Hepatocyte (in vitro differentiated cells): ENCODE measurements around the gene AP5Z1. TPM values are rescaled to one million over a fixed set of nuclear protein-coding genes. Genes with fewer than 3 reads are reported as not detected.

ENCODE experiments used
- DNase-seq: peaks from one replicate; pipeline ENCODE4 v3.0.0-alpha.2; 2016; ENCODE audit warnings: low spot score
- H2AFZ ChIP-seq: fragments of 200-600 bp; sonication (generic); 2 replicates; pipeline ENCODE4 v1.6.0; 2016; ENCODE audit warnings: antibody characterized with exemption, mild to moderate bottlenecking
- H3K27ac ChIP-seq: fragments of 200-600 bp; sonication (generic); 2 replicates; pipeline ENCODE4 v1.5.1; 2016; ENCODE audit warnings: mild to moderate bottlenecking
- H3K27me3 ChIP-seq: fragments of 200-600 bp; sonication (generic); 2 replicates; pipeline ENCODE4 v1.6.1; 2016
- H3K36me3 ChIP-seq: fragments of 200-600 bp; sonication (generic); replicated peaks from 2 replicates; pipeline ENCODE4 v1.5.1; 2016; ENCODE audit warnings: low read depth; ENCODE audit not compliant: insufficient read depth
- H3K4me1 ChIP-seq: fragments of 200-600 bp; sonication (generic); 2 replicates; pipeline ENCODE4 v1.5.1; 2016; ENCODE audit warnings: mild to moderate bottlenecking, moderate library complexity; ENCODE audit not compliant: insufficient read depth
- H3K4me2 ChIP-seq: fragments of 200-600 bp; sonication (generic); 2 replicates; pipeline ENCODE4 v1.6.0; 2016
- H3K4me3 ChIP-seq: fragments of 200-600 bp; sonication (generic); 2 replicates; pipeline ENCODE4 v1.5.1; 2016; ENCODE audit warnings: mild to moderate bottlenecking
- H3K79me2 ChIP-seq: fragments of 200-600 bp; sonication (generic); 2 replicates; pipeline ENCODE4 v1.6.0; 2017; ENCODE audit warnings: mild to moderate bottlenecking
- H3K9me2 ChIP-seq: fragments of 200-600 bp; sonication (generic); replicated peaks from 2 replicates; pipeline ENCODE4 v1.6.0; 2017; ENCODE audit warnings: mild to moderate bottlenecking; ENCODE audit not compliant: insufficient read depth
- H3K9me3 ChIP-seq: fragments of 200-600 bp; sonication (generic); 2 replicates; pipeline ENCODE4 v1.5.1; 2016; ENCODE audit warnings: low read depth, mild to moderate bottlenecking
- H4K20me1 ChIP-seq: fragments of 200-600 bp; sonication (generic); 2 replicates; pipeline ENCODE4 v1.6.0; 2016; ENCODE audit warnings: mild to moderate bottlenecking; ENCODE audit not compliant: insufficient read depth, poor library complexity, severe bottlenecking
- EZH2 ChIP-seq: fragments of 200-600 bp; sonication (generic); IDR thresholded peaks from 2 replicates; pipeline ENCODE4 v1.6.1; 2016; ENCODE audit warnings: antibody characterized with exemption, mild to moderate bottlenecking, borderline replicate concordance
- EZH2phosphoT487 ChIP-seq: fragments of 200-600 bp; sonication (generic); IDR thresholded peaks from one replicate; pipeline ENCODE4 v1.6.1; 2018; ENCODE audit warnings: antibody characterized with exemption, mild to moderate bottlenecking, low read depth, moderate library complexity; ENCODE audit not compliant: unreplicated experiment, severe bottlenecking
- WGBS: methylation state at CpG from one replicate; pipeline ENCODE4 v1.1.6; 2016; ENCODE audit warnings: low lambda C conversion rate; ENCODE audit errors: missing lambda C conversion rate; 5-methylcytosine and 5-hydroxymethylcytosine counted together
- polyA plus RNA-seq: library from polyadenylated mRNA; unstranded; fragments of >200 nt; fragmentation: Nextera tagmentation; extraction: Ambion mirVana; gene quantifications from 2 replicates; pipeline ENCODE4 v1.2.1, GENCODE V29; 2016
- total RNA-seq: library from RNA; depleted of rRNA; stranded (reverse); fragments of >200 nt; gene quantifications from 2 replicates; pipeline ENCODE4 v1.2.3, GENCODE V29; 2014
- TF ChIP-seq, protein P1 (sequence below): fragments of 200-600 bp; sonication (generic); IDR thresholded peaks from 2 replicates; pipeline ENCODE4 v1.5.1; 2016; ENCODE audit warnings: antibody characterized with exemption, mild to moderate bottlenecking; ENCODE audit not compliant: poor library complexity

The AP5Z1 gene
- total and polyA plus RNA-seq, 2 experiments from 2014 or later: 33.9 to 60.3 TPM

DNA sequence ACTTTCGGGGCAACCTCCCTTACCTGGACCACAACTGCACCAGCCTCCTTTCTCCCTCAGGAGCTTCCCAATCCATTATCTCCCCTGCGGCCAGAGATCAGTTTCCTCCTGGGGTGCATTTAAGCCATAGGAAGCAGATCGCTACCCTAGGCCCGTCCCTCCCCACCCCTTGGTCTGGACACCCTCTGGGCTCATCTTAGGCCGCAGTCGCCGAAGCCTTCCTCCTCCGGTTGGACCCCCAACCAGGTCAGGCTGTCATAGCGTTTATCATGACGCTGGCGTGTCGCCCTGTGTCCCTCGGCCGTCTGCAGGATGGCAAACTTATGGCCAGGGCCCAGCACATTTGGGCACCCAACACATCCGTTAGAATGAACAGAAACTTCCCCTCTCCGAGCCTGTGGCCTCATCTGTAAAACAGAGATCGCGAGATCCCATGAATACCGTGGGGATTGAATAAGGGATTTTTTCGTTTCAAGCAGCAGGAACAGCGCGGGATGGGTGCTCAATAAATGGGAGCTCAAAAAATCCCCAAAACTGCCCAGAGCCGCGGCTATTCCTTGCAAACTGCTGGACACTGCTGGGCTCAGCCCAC, 669 bp upstream of the AP5Z1 start:
- peak overlapping the region; percentile 85 for H2AFZ ChIP-seq
- peaks cover 39% of the 10 kb centered on the region for H3K79me2 ChIP-seq
- no peaks in the 10 kb centered on the region for H3K36me3 ChIP-seq
- WGBS: 46% methylated on average over 24 of the region's 24 CpGs
- H3K4me3 ChIP-seq: peak overlapping the region; percentile 83
- TF ChIP-seq, protein P1, sequence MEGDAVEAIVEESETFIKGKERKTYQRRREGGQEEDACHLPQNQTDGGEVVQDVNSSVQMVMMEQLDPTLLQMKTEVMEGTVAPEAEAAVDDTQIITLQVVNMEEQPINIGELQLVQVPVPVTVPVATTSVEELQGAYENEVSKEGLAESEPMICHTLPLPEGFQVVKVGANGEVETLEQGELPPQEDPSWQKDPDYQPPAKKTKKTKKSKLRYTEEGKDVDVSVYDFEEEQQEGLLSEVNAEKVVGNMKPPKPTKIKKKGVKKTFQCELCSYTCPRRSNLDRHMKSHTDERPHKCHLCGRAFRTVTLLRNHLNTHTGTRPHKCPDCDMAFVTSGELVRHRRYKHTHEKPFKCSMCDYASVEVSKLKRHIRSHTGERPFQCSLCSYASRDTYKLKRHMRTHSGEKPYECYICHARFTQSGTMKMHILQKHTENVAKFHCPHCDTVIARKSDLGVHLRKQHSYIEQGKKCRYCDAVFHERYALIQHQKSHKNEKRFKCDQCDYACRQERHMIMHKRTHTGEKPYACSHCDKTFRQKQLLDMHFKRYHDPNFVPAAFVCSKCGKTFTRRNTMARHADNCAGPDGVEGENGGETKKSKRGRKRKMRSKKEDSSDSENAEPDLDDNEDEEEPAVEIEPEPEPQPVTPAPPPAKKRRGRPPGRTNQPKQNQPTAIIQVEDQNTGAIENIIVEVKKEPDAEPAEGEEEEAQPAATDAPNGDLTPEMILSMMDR: no peak
- no peak for TF ChIP-seq EZH2
- no peak for TF ChIP-seq EZH2phosphoT487
- peak overlapping the region; percentile 94 for H3K27ac ChIP-seq
- H3K9me2 ChIP-seq: no peaks in the 10 kb centered on the region
- DNase-seq: peak; percentile 64
- no peaks in the 10 kb centered on the region for H3K9me3 ChIP-seq
- peak overlapping the region; percentile 86 for H3K4me2 ChIP-seq
- H3K27me3 ChIP-seq: no peaks in the 10 kb centered on the region
- peaks cover 7% of the 10 kb centered on the region for H4K20me1 ChIP-seq
- H3K4me1 ChIP-seq: peaks cover 9% of the 10 kb centered on the region

DNA sequence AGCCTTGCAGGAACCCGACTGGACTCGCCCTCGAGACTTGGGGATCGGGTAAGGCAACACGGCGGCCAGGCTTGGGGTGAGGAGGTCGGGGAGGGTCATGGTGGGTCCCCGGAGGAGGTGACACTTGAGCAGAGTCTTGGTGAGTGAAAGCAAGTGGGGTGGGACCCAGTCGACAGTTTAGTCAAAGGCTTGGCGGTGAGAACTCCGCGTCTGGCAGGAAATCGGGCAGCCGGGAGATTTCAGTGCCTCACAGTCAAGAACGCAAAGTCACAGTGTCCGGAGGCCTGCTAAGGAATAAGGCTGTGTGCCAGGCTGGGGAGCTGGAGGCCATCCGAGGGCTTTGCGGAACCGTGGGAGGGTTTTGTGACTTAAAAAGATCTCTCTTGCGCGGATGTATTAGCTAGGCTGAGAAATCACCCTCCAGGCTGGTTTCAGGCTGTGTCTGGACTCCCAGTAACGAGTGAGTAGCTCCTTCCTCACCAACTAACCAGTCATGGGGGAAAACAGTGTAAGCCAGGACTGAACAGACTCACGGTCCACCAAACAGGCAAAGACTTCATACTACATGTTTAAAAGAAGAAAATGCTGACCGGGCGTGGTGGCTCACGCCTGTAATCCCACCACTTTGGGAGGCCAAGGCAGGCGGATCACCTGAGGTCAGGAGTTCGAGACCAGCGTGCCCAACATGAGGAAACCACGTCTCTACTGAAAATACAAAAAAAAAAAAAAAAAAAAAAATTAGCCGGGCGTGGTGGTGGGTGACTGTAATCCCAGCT, 613 bp downstream of the AP5Z1 start:
- Histone ChIP-seq H3K27ac (peak overlapping the region; percentile 94), H3K4me3 (peak overlapping the region; percentile 72), H3K79me2 (peaks cover 47% of the 10 kb centered on the region), H3K9me2 (no peaks in the 10 kb centered on the region), H4K20me1 (peaks cover 13% of the 10 kb centered on the region), H3K4me2 (peak overlapping the region; percentile 86), H2AFZ (peak overlapping the region; percentile 61), H3K36me3 (no peaks in the 10 kb centered on the region), H3K4me1 (peaks cover 9% of the 10 kb centered on the region), H3K27me3 (no peaks in the 10 kb centered on the region), H3K9me3 (no peaks in the 10 kb centered on the region)
- peak; percentile 61 for DNase-seq
- 34% methylated on average over 29 of the region's 32 CpGs for WGBS
- TF ChIP-seq EZH2phosphoT487 (no peak), EZH2 (no peak)
- TF ChIP-seq, protein P1: no peak

DNA sequence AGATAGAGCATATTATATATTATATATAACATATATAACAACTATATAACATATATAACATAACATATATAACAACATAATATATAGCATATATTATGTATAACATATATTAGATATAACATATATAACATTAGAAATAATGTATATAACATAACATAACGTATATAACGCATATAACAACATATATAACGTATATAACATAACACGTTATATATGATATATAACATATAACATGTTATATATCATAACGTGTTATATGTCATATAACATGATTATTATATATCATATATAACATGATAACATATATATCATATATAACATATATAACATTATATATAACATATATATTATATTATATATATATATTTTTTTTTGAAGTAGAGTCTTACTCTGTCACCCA, 3.7 kb downstream of the AP5Z1 start:
- Histone ChIP-seq H3K27ac (no peak overlapping the region), H2AFZ (no peak overlapping the region), H3K9me3 (no peaks in the 10 kb centered on the region), H3K9me2 (no peaks in the 10 kb centered on the region), H3K27me3 (no peaks in the 10 kb centered on the region), H3K36me3 (no peaks in the 10 kb centered on the region), H3K4me1 (peaks cover 9% of the 10 kb centered on the region), H3K79me2 (peaks cover 47% of the 10 kb centered on the region), H3K4me2 (no peak overlapping the region), H4K20me1 (peaks cover 13% of the 10 kb centered on the region), H3K4me3 (no peak overlapping the region)
- DNase-seq: no peak
- WGBS: 98% methylated on average over 5 of the region's 5 CpGs
- TF ChIP-seq EZH2 (no peak), EZH2phosphoT487 (no peak)
- TF ChIP-seq, protein P1: no peak
